Liver (tissue), 3 donors: ENCODE data around the gene NTM.

ENCODE experiments used
- CTCF ChIP-seq: fragments of 150-350 bp; IDR thresholded peaks from 2 replicates; pipeline ENCODE4 v1.5.1; 2017; ENCODE audit warnings: improper control_type of control experiment, low read depth, low read length; ENCODE audit not compliant: missing input control
- EGR1 ChIP-seq, 2 donors: IDR thresholded peaks; 2 replicates each; pipeline ENCODE4 v1.6.1; 2016 to 2018; ENCODE audit warnings: antibody characterized with exemption in 2 of 2, low read depth in 2 of 2
- HNF4A ChIP-seq, 2 donors: conservative IDR thresholded peaks; 2 replicates each; pipeline ENCODE4 v1.6.1; 2016; ENCODE audit warnings: antibody characterized with exemption in 2 of 2, mild to moderate bottlenecking in 2 of 2
- HNF4G ChIP-seq: IDR thresholded peaks from 2 replicates; pipeline ENCODE4 v1.6.1; 2016; ENCODE audit warnings: antibody characterized with exemption
- JUND ChIP-seq, 2 donors: IDR thresholded peaks; 2 replicates each; pipeline ENCODE4 v1.6.1; 2016; ENCODE audit warnings: antibody characterized with exemption in 2 of 2
- YY1 ChIP-seq: IDR thresholded peaks from 2 replicates; pipeline ENCODE4 v1.6.1; 2016; ENCODE audit warnings: antibody characterized with exemption, mild to moderate bottlenecking
- donor health status: healthy.
- donor health status: healthy.

GRCh38 chr11:131522851-131523250 is 152.4 kb downstream of the NTM start:
- TF ChIP-seq CTCF (no peak), JUND (IDR thresholded peaks at IDR 0.05) (no peak), EGR1 (IDR thresholded peaks at IDR 0.05; ENCODE audit: low read depth in 2 of 2) (no peak), YY1 (no peak), HNF4A (conservative IDR thresholded peaks at IDR 0.05) (no peak), HNF4G (no peak)
